GM10847 (cell line): ENCODE measurements around the gene RBPJL.

Experiments
- POLR2A ChIP-seq: IDR thresholded peaks from 2 replicates; pipeline ENCODE4 v1.6.1; 2011; ENCODE audit not compliant: insufficient read length; ENCODE audit errors: extremely low read depth

Gene RBPJL

GRCh38 chr20:45328451-45328850 is 21.8 kb downstream of the RBPJL start:
- TF ChIP-seq POLR2A, result no peak

GRCh38 chr20:45329497-45330319 is 23.1 kb downstream of the RBPJL start:
- TF ChIP-seq POLR2A, result no peak

GRCh38 chr20:45330476-45330875 is 23.8 kb downstream of the RBPJL start:
- TF ChIP-seq POLR2A, result no peak

- no peak for TF ChIP-seq POLR2A
Observed at GRCh38 chr20:45336530-45337366, 30.1 kb downstream of the RBPJL start.

GRCh38 chr20:45337367-45338120 is 30.9 kb downstream of the RBPJL start:
- TF ChIP-seq POLR2A, result no peak

GRCh38 chr20:45338121-45339030 is 31.7 kb downstream of the RBPJL start:
- TF ChIP-seq POLR2A, result no peak

- TF ChIP-seq POLR2A, result no peak
Observed at GRCh38 chr20:45339084-45339483, 32.4 kb downstream of the RBPJL start.

- TF ChIP-seq POLR2A, result no peak
Observed at GRCh38 chr20:45339799-45340198, 33.2 kb downstream of the RBPJL start.

- TF ChIP-seq POLR2A, result no peak
Observed at GRCh38 chr20:45340236-45340847, 33.7 kb downstream of the RBPJL start.

- TF ChIP-seq POLR2A, result no peak
Observed at GRCh38 chr20:45340951-45341350, 34.3 kb downstream of the RBPJL start.

- no peak for TF ChIP-seq POLR2A
Observed at GRCh38 chr20:45341579-45341938, 34.9 kb downstream of the RBPJL start.

- TF ChIP-seq POLR2A, result no peak
Observed at GRCh38 chr20:45341939-45342854, 35.6 kb downstream of the RBPJL start.
